Stimulated activated naive CD8-positive, alpha-beta T cell treated with anti-CD3 and anti-CD28 coated beads, Interleukin-15, Interleukin-2, amounts not matched to agents 100 ng/mL and 50 ng/mL, for 24 hours (primary cell): ENCODE data around the gene RHOJ.
"Not testable (repeated sequence)": the region's sequence is repeated elsewhere in the genome, so short reads cannot be mapped to it uniquely, and the experiment has no call there.

ENCODE experiments used
- H3K27ac Mint-ChIP-seq: one replicate; pipeline ENCODE4 v1.8.0; 2021; ENCODE audit warnings: mild to moderate bottlenecking, mixed read lengths
- H3K27me3 Mint-ChIP-seq: one replicate; pipeline ENCODE4 v1.8.0; 2021; ENCODE audit warnings: mixed read lengths
- H3K36me3 Mint-ChIP-seq: one replicate; pipeline ENCODE4 v1.8.0; 2021; ENCODE audit warnings: low read depth, mixed read lengths
- H3K4me1 Mint-ChIP-seq: one replicate; pipeline ENCODE4 v1.8.0; 2021; ENCODE audit warnings: low read depth, mixed read lengths
- H3K4me3 Mint-ChIP-seq: one replicate; pipeline ENCODE4 v1.8.0; 2021; ENCODE audit warnings: mild to moderate bottlenecking, mixed read lengths
- H3K9me3 Mint-ChIP-seq: one replicate; pipeline ENCODE4 v1.8.0; 2021; ENCODE audit warnings: mixed read lengths

RHOJ gene

GRCh38 chr14:63269561-63270225 lies 65.5 kb downstream of the RHOJ start:
- Mint-ChIP-seq H3K27me3 (peaks cover 7% of the 10 kb centered on the region), H3K27ac (no peak overlapping the region), H3K36me3 (no peaks in the 10 kb centered on the region), H3K9me3 (no peaks in the 10 kb centered on the region), H3K4me1 (no peaks in the 10 kb centered on the region), H3K4me3 (no peak overlapping the region)

GRCh38 chr14:63273129-63273528 lies 68.9 kb downstream of the RHOJ start:
- Mint-ChIP-seq H3K27ac (no peak overlapping the region), H3K4me3 (no peak overlapping the region), H3K9me3 (no peaks in the 10 kb centered on the region), H3K36me3 (no peaks in the 10 kb centered on the region), H3K27me3 (no peaks in the 10 kb centered on the region), H3K4me1 (no peaks in the 10 kb centered on the region)

GRCh38 chr14:63273717-63274655 lies 69.7 kb downstream of the RHOJ start:
- Mint-ChIP-seq H3K9me3 (no peaks in the 10 kb centered on the region), H3K36me3 (no peaks in the 10 kb centered on the region), H3K4me1 (no peaks in the 10 kb centered on the region), H3K27ac (no peak overlapping the region), H3K4me3 (no peak overlapping the region), H3K27me3 (no peaks in the 10 kb centered on the region)

- Mint-ChIP-seq H3K27me3 (no peaks in the 10 kb centered on the region), H3K36me3 (no peaks in the 10 kb centered on the region), H3K4me3 (no peak overlapping the region), H3K9me3 (no peaks in the 10 kb centered on the region), H3K4me1 (no peaks in the 10 kb centered on the region), H3K27ac (no peak overlapping the region)
Measured at GRCh38 chr14:63275611-63276010, 71.4 kb downstream of the RHOJ start.

GRCh38 chr14:63276016-63276415 lies 71.8 kb downstream of the RHOJ start:
- Mint-ChIP-seq H3K4me3 (no peak overlapping the region), H3K4me1 (no peaks in the 10 kb centered on the region), H3K27me3 (peaks cover 4% of the 10 kb centered on the region), H3K27ac (no peak overlapping the region), H3K9me3 (no peaks in the 10 kb centered on the region), H3K36me3 (no peaks in the 10 kb centered on the region)

- Mint-ChIP-seq H3K4me3 (no peak overlapping the region), H3K27ac (no peak overlapping the region), H3K27me3 (peaks cover 5% of the 10 kb centered on the region), H3K36me3 (no peaks in the 10 kb centered on the region), H3K4me1 (no peaks in the 10 kb centered on the region), H3K9me3 (no peaks in the 10 kb centered on the region)
Measured at GRCh38 chr14:63276492-63277342, 72.5 kb downstream of the RHOJ start.

GRCh38 chr14:63277591-63278183 lies 73.4 kb downstream of the RHOJ start:
- H3K4me1 Mint-ChIP-seq: no peaks in the 10 kb centered on the region
- H3K36me3 Mint-ChIP-seq: no peaks in the 10 kb centered on the region

GRCh38 chr14:63279933-63280332 lies 75.7 kb downstream of the RHOJ start:
- not testable (repeated sequence) for H3K36me3 Mint-ChIP-seq, H3K4me1 Mint-ChIP-seq, H3K27ac Mint-ChIP-seq, H3K4me3 Mint-ChIP-seq, H3K27me3 Mint-ChIP-seq, H3K9me3 Mint-ChIP-seq

More at GRCh38 chr14:63277591-63278183, 73.4 kb downstream of the RHOJ start:
- no peak overlapping the region for H3K4me3 Mint-ChIP-seq
- H3K27ac Mint-ChIP-seq: no peak overlapping the region
- H3K27me3 Mint-ChIP-seq: peaks cover 5% of the 10 kb centered on the region
- no peaks in the 10 kb centered on the region for H3K9me3 Mint-ChIP-seq

- no peaks in the 10 kb centered on the region for H3K36me3 Mint-ChIP-seq
- H3K27ac Mint-ChIP-seq: no peak overlapping the region
- H3K27me3 Mint-ChIP-seq: peaks cover 5% of the 10 kb centered on the region
- H3K9me3 Mint-ChIP-seq: no peaks in the 10 kb centered on the region
- H3K4me3 Mint-ChIP-seq: no peak overlapping the region
- H3K4me1 Mint-ChIP-seq: no peaks in the 10 kb centered on the region
Measured at GRCh38 chr14:63282997-63283883, 79.0 kb downstream of the RHOJ start.

- Mint-ChIP-seq H3K4me3 (no peak overlapping the region), H3K9me3 (no peaks in the 10 kb centered on the region), H3K27me3 (peaks cover 5% of the 10 kb centered on the region), H3K4me1 (no peaks in the 10 kb centered on the region), H3K27ac (no peak overlapping the region), H3K36me3 (no peaks in the 10 kb centered on the region)
Measured at GRCh38 chr14:63283884-63284248, 79.6 kb downstream of the RHOJ start.

GRCh38 chr14:63286071-63286470 lies 81.8 kb downstream of the RHOJ start:
- H3K36me3 Mint-ChIP-seq: no peaks in the 10 kb centered on the region
- H3K4me3 Mint-ChIP-seq: no peak overlapping the region
- H3K4me1 Mint-ChIP-seq: no peaks in the 10 kb centered on the region
- H3K27ac Mint-ChIP-seq: no peak overlapping the region
- no peaks in the 10 kb centered on the region for H3K9me3 Mint-ChIP-seq
- peaks cover 10% of the 10 kb centered on the region for H3K27me3 Mint-ChIP-seq

- H3K36me3 Mint-ChIP-seq: no peaks in the 10 kb centered on the region
- H3K27ac Mint-ChIP-seq: no peak overlapping the region
- H3K9me3 Mint-ChIP-seq: no peaks in the 10 kb centered on the region
Measured at GRCh38 chr14:63287666-63288483, 83.6 kb downstream of the RHOJ start.

GRCh38 chr14:63288853-63289252 lies 84.6 kb downstream of the RHOJ start:
- H3K4me1 Mint-ChIP-seq: no peaks in the 10 kb centered on the region
- H3K27ac Mint-ChIP-seq: no peak overlapping the region
- H3K4me3 Mint-ChIP-seq: no peak overlapping the region

More at GRCh38 chr14:63287666-63288483, 83.6 kb downstream of the RHOJ start:
- H3K27me3 Mint-ChIP-seq: peaks cover 23% of the 10 kb centered on the region
- H3K4me1 Mint-ChIP-seq: no peaks in the 10 kb centered on the region
- no peak overlapping the region for H3K4me3 Mint-ChIP-seq

More at GRCh38 chr14:63288853-63289252, 84.6 kb downstream of the RHOJ start:
- Mint-ChIP-seq H3K27me3 (peaks cover 29% of the 10 kb centered on the region), H3K9me3 (no peaks in the 10 kb centered on the region), H3K36me3 (no peaks in the 10 kb centered on the region)
